HCT116 (cell line): Measurements from ENCODE around the gene PDE1C. TPM values are rescaled to one million over a fixed set of nuclear protein-coding genes. Genes with fewer than 3 reads are reported as not detected.

Experiments used
- ATAC-seq: fragments of 200-7000 bp; cut with Tn5 transposase; 2 replicates; pipeline ENCODE4 v1.9.1; 2020; ENCODE audit warnings: mild to moderate bottlenecking, moderate library complexity
- BruUV-seq: library from RNA; stranded (reverse); fragments of 400-500 nt; replicated peaks from 2 replicates; lab custom pipeline; 2021; lab: Mats Ljungman, UMichigan
- CTCF ChIA-PET: fragments of 300-600 bp; sonication (Branson Sonifier 250); formaldehyde crosslinking; loops from one replicate; lab custom pipeline; 2021; ENCODE audit warnings: antibody characterized with exemption; lab: Charles Lee
- POLR2A ChIA-PET: fragments of 300-600, 350-600 bp; sonication (Branson Sonifier 250); formaldehyde crosslinking; loops from one replicate; lab custom pipeline; 2021; ENCODE audit warnings: antibody characterized with exemption; lab: Charles Lee
- RAD21 ChIA-PET, 2 experiments: fragments of 300-600 bp; sonication (Branson Sonifier 250); formaldehyde crosslinking; loops; one replicate each; lab custom pipeline; 2023; ENCODE audit warnings: low total read pairs in 2 of 2; ENCODE audit not compliant: uncharacterized antibody in 2 of 2, unreplicated experiment in 2 of 2, low non-redundant PET in 1 of 2; lab: Charles Lee
- DNase-seq: peaks from one replicate; pipeline ENCODE4 v3.0.0-alpha.2; 2010; ENCODE audit warnings: low read depth, low spot score
- H2AFZ ChIP-seq: fragments of 200-600 bp; shearing (Covaris generic), sonication (generic); 2 replicates; pipeline ENCODE4 v1.6.1; 2017; ENCODE audit warnings: low read depth, mixed run types, mixed read lengths, antibody characterized with exemption, low read length; ENCODE audit not compliant: poor library complexity, severe bottlenecking
- H3K27ac ChIP-seq: 2 replicates; pipeline ENCODE4 v1.5.1; 2012; ENCODE audit warnings: low read depth, low read length
- H3K27me3 ChIP-seq: fragments of 200-600 bp; sonication (generic); 2 replicates; pipeline ENCODE4 v1.6.1; 2016; ENCODE audit warnings: mixed run types, low read length, mixed read lengths; ENCODE audit not compliant: insufficient read depth
- H3K36me3 ChIP-seq, 2 experiments: fragments of 200-500 bp in 1 of 2; fragments of 200-600 bp in 1 of 2; sonication (Bioruptor generic) in 1 of 2; sonication (generic) in 1 of 2; 2 replicates each; pipeline versions ENCODE4 v1.5.1 to v1.6.1; 2014 to 2016; ENCODE audit warnings: low read length in 2 of 2, inconsistent platforms in 1 of 2, mixed read lengths in 1 of 2, mixed run types in 1 of 2; ENCODE audit not compliant: insufficient read depth in 2 of 2, control insufficient read depth in 1 of 2
- H3K4me1 ChIP-seq, 2 experiments: fragments of 200-600 bp in 1 of 2; sonication (generic) in 1 of 2; 2 replicates each; pipeline versions ENCODE4 v1.5.1 to v1.6.1; 2012 to 2017; ENCODE audit warnings: low read length in 2 of 2, inconsistent platforms in 1 of 2, mild to moderate bottlenecking in 1 of 2, mixed read lengths in 1 of 2, mixed run types in 1 of 2, moderate library complexity in 1 of 2; ENCODE audit not compliant: insufficient read depth in 2 of 2, control insufficient read depth in 1 of 2
- H3K4me2 ChIP-seq: fragments of 200-600 bp; sonication (generic); 2 replicates; pipeline ENCODE4 v1.6.1; 2017; ENCODE audit warnings: mixed run types, low read length, mixed read lengths
- H3K4me3 ChIP-seq, 2 experiments: fragments of 200-600 bp in 1 of 2; sonication (generic) in 1 of 2; replicated peaks in 1 of 2; 2 replicates each; pipeline ENCODE4 v1.5.1; 2011 to 2016; ENCODE audit warnings: low read length in 2 of 2, control low read depth in 1 of 2, low read depth in 1 of 2, mild to moderate bottlenecking in 1 of 2, mixed read lengths in 1 of 2, mixed run types in 1 of 2
- H3K79me2 ChIP-seq: fragments of 200-600 bp; sonication (generic); 2 replicates; pipeline ENCODE4 v1.6.1; 2017; ENCODE audit warnings: mild to moderate bottlenecking, mixed run types, low read length, moderate library complexity, mixed read lengths; ENCODE audit not compliant: insufficient read depth
- H3K9ac ChIP-seq: fragments of 200-600 bp; sonication (generic); 2 replicates; pipeline ENCODE4 v1.6.1; 2016; ENCODE audit warnings: low read length, mixed read lengths
- H3K9me2 ChIP-seq: fragments of 200-600 bp; sonication (generic), shearing (Covaris generic); 2 replicates; pipeline ENCODE4 v1.6.1; 2017; ENCODE audit warnings: mixed run types, mild to moderate bottlenecking, moderate library complexity; ENCODE audit not compliant: insufficient read depth
- H3K9me3 ChIP-seq, 2 experiments: fragments of 200-500 bp in 1 of 2; fragments of 200-600 bp in 1 of 2; sonication (Bioruptor generic) in 1 of 2; sonication (generic) in 1 of 2; 2 replicates each; pipeline ENCODE4 v1.6.1; 2014 to 2017; ENCODE audit warnings: low read length in 2 of 2, mixed read lengths in 2 of 2, inconsistent platforms in 1 of 2, low read depth in 1 of 2, mild to moderate bottlenecking in 1 of 2, mixed run types in 1 of 2, moderate library complexity in 1 of 2; ENCODE audit not compliant: control insufficient read depth in 1 of 2, insufficient read depth in 1 of 2
- H4K20me1 ChIP-seq: fragments of 200-600 bp; sonication (generic), shearing (Covaris generic); 2 replicates; pipeline ENCODE4 v1.6.1; 2017; ENCODE audit warnings: mixed run types, mild to moderate bottlenecking, moderate library complexity; ENCODE audit not compliant: insufficient read depth
- CBX3 ChIP-seq: IDR thresholded peaks from 2 replicates; pipeline ENCODE4 v1.6.1; 2012; ENCODE audit warnings: low read depth
- CEBPB ChIP-seq: IDR thresholded peaks from 2 replicates; pipeline ENCODE4 v1.6.1; 2012; ENCODE audit warnings: low read depth
- EGR1 ChIP-seq: IDR thresholded peaks from 2 replicates; pipeline ENCODE4 v1.6.1; 2012; ENCODE audit warnings: low read depth
- ELF1 ChIP-seq: IDR thresholded peaks from 2 replicates; pipeline ENCODE4 v1.6.1; 2012; ENCODE audit warnings: low read depth, borderline replicate concordance
- EZH2 ChIP-seq: fragments of 200-600 bp; sonication (generic); IDR thresholded peaks from 2 replicates; pipeline ENCODE4 v1.6.1; 2017; ENCODE audit warnings: antibody characterized with exemption, mixed run types
- JUND ChIP-seq: IDR thresholded peaks from 2 replicates; pipeline ENCODE4 v1.6.1; 2012
- POLR2A ChIP-seq: IDR thresholded peaks from 2 replicates; pipeline ENCODE4 v1.7.0; 2011; ENCODE audit warnings: borderline replicate concordance; ENCODE audit not compliant: insufficient read depth, insufficient read length; ENCODE audit errors: extremely low read depth
- POLR2AphosphoS5 ChIP-seq: IDR thresholded peaks from 2 replicates; pipeline ENCODE4 v1.6.1; 2011; ENCODE audit warnings: mild to moderate bottlenecking, low read depth, low read length, moderate library complexity
- RAD21 ChIP-seq: IDR thresholded peaks from 2 replicates; pipeline ENCODE4 v1.6.1; 2012; ENCODE audit warnings: low read depth, mild to moderate bottlenecking
- SIN3A ChIP-seq: IDR thresholded peaks from 2 replicates; pipeline ENCODE4 v1.6.1; 2012; ENCODE audit warnings: low read depth
- SP1 ChIP-seq: IDR thresholded peaks from 2 replicates; pipeline ENCODE4 v1.6.1; 2012; ENCODE audit warnings: low read depth
- YY1 ChIP-seq: IDR thresholded peaks from 2 replicates; pipeline ENCODE4 v1.6.1; 2011; ENCODE audit warnings: low read length, low read depth, moderate library complexity, mild to moderate bottlenecking; ENCODE audit not compliant: insufficient replicate concordance; ENCODE audit errors: extremely low read depth
- intact Hi-C: fragments of 100-400 bp; cut with micrococcal nuclease; formaldehyde crosslinking; loops from 2 replicates; pipeline ENCODE4 v1.10.0; 2022
- total RNA-seq: library from RNA; stranded (reverse); gene quantifications from one replicate; pipeline ENCODE4 v1.2.1, GENCODE V29; 2021; ENCODE audit not compliant: unreplicated experiment
- TF ChIP-seq, protein P1 (sequence below): IDR thresholded peaks from 2 replicates; pipeline ENCODE4 v1.6.1; 2011; ENCODE audit warnings: mild to moderate bottlenecking, low read length, moderate library complexity; ENCODE audit not compliant: insufficient replicate concordance; ENCODE audit errors: extremely low read depth
- TF ChIP-seq, protein P2 (sequence below): IDR thresholded peaks from 2 replicates; pipeline ENCODE4 v1.6.1; 2012
- TF ChIP-seq, protein P3 (sequence below): IDR thresholded peaks from 2 replicates; pipeline ENCODE4 v1.6.1; 2012
- TF ChIP-seq, protein P4 (sequence below), 3 experiments: fragments of 200-600 bp in 1 of 3; sonication (generic) in 1 of 3; IDR thresholded peaks in 2 of 3; conservative IDR thresholded peaks in 1 of 3; 2 replicates each; pipeline ENCODE4 v1.5.1; 2012 to 2017; ENCODE audit warnings: low read depth in 2 of 3, low read length in 2 of 3, antibody characterized with exemption in 1 of 3, borderline replicate concordance in 1 of 3, control low read depth in 1 of 3, mild to moderate bottlenecking in 1 of 3, mixed read lengths in 1 of 3, mixed run types in 1 of 3, moderate library complexity in 1 of 3; ENCODE audit not compliant: insufficient read depth in 1 of 3

The PDE1C gene
- total RNA-seq, 1 experiment from 2014 or later, result 0.17 TPM

DNA sequence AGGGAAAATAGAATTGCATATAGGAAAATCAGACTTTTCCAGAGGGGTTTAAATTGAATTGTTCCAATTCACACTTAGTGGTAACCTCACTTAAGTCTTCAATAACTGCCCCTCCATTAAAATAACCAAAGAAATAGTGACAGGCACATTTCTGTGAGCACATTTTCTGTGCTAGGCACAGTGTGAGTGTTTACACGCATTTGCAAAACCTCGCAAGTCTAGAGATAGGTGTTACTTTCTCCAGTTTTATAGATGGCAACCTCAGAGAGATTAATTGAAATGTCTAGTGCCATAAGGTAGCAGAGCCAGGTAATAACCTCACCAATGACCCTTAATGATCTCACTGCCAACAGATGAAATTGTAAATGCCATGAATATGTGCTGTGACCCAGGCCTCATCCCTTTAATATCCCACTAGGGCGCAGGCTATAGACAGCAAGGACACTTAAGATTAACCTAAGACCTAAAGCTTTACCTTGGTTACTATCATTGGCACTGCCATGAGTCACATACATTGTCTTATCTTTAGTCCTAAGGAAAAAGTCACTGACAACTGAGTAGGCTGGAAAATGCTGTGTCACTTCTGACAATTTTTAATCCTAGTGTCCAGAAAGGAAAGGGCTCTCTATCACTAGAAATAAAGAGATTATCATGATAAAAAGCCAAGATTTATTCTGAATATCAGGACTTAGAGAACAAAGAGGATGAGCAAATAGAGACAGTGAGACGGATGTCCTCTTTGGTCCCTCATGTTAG is 195.4 kb downstream of the PDE1C start:
- Histone ChIP-seq H3K27me3 (no peaks in the 10 kb centered on the region), H3K27ac (no peak overlapping the region), H3K9me3 (no peaks in the 10 kb centered on the region), H3K36me3 (no peaks in the 10 kb centered on the region), H3K9ac (no peak overlapping the region), H3K9me2 (no peaks in the 10 kb centered on the region), H3K4me2 (no peak overlapping the region), H3K4me1 (no peaks in the 10 kb centered on the region), H4K20me1 (no peaks in the 10 kb centered on the region), H2AFZ (no peak overlapping the region), H3K4me3 (no peak overlapping the region), H3K79me2 (no peaks in the 10 kb centered on the region)
- intact Hi-C loops, result no loop called here
- ChIA-PET RAD21 (no interaction called here), CTCF (no interaction called here), POLR2A (no interaction called here)
- TF ChIP-seq CBX3 (no peak), POLR2A (no peak), SP1 (no peak), YY1 (no peak), POLR2AphosphoS5 (no peak), CEBPB (no peak), EGR1 (no peak), SIN3A (no peak), EZH2 (no peak), RAD21 (no peak), ELF1 (no peak), JUND (no peak)
- TF ChIP-seq, protein P1, sequence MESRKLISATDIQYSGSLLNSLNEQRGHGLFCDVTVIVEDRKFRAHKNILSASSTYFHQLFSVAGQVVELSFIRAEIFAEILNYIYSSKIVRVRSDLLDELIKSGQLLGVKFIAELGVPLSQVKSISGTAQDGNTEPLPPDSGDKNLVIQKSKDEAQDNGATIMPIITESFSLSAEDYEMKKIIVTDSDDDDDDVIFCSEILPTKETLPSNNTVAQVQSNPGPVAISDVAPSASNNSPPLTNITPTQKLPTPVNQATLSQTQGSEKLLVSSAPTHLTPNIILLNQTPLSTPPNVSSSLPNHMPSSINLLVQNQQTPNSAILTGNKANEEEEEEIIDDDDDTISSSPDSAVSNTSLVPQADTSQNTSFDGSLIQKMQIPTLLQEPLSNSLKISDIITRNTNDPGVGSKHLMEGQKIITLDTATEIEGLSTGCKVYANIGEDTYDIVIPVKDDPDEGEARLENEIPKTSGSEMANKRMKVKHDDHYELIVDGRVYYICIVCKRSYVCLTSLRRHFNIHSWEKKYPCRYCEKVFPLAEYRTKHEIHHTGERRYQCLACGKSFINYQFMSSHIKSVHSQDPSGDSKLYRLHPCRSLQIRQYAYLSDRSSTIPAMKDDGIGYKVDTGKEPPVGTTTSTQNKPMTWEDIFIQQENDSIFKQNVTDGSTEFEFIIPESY, result no peak
- TF ChIP-seq, protein P2, sequence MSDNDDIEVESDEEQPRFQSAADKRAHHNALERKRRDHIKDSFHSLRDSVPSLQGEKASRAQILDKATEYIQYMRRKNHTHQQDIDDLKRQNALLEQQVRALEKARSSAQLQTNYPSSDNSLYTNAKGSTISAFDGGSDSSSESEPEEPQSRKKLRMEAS, result no peak
- TF ChIP-seq, protein P3, sequence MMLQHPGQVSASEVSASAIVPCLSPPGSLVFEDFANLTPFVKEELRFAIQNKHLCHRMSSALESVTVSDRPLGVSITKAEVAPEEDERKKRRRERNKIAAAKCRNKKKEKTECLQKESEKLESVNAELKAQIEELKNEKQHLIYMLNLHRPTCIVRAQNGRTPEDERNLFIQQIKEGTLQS, result no peak
- TF ChIP-seq, protein P4, sequence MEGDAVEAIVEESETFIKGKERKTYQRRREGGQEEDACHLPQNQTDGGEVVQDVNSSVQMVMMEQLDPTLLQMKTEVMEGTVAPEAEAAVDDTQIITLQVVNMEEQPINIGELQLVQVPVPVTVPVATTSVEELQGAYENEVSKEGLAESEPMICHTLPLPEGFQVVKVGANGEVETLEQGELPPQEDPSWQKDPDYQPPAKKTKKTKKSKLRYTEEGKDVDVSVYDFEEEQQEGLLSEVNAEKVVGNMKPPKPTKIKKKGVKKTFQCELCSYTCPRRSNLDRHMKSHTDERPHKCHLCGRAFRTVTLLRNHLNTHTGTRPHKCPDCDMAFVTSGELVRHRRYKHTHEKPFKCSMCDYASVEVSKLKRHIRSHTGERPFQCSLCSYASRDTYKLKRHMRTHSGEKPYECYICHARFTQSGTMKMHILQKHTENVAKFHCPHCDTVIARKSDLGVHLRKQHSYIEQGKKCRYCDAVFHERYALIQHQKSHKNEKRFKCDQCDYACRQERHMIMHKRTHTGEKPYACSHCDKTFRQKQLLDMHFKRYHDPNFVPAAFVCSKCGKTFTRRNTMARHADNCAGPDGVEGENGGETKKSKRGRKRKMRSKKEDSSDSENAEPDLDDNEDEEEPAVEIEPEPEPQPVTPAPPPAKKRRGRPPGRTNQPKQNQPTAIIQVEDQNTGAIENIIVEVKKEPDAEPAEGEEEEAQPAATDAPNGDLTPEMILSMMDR (IDR thresholded peaks at IDR 0.05 in 2 of 3, conservative IDR thresholded peaks at IDR 0.05 in 1 of 3; ENCODE audit: borderline replicate concordance in 1 of 3, insufficient read depth in 1 of 3, low read depth in 2 of 3, low read length in 2 of 3), result no peak
- ATAC-seq (no peak), DNase-seq (no peak)
- BruUV-seq, result no TSS peak
